ENCODE data around the gene NIBAN1. TPM values are rescaled to one million over a fixed set of nuclear protein-coding genes. Genes with fewer than 3 reads are reported as not detected.

Gene NIBAN1
- total RNA-seq, 1 donor from 2014 or later = 22.8 TPM

DNA sequence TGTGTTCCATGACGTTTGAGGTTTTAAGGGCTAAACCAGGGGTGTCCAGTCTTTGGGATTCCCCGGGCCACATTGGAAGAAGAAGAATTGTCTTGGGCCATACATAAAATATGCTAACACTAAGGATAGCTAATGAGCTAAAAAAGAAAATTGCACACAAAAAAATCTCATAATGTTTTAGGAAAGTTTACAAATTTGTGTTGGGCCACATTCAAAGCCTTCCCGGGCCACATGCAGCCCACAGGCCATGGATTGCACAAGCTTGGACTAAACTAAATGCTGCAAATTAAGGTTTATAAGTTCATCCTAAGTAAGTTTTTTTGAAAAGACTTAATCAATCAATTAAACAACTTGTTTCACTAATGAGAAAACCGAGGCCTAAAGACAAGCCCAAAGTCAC lies 21.9 kb downstream of the NIBAN1 start:
- Histone ChIP-seq H3K9me3 (no peaks in the 10 kb centered on the region), H3K27ac (no peak overlapping the region), H3K27me3 (no peaks in the 10 kb centered on the region), H3K4me3 (no peak overlapping the region), H3K36me3 (no peaks in the 10 kb centered on the region), H3K4me1 (peaks cover 24% of the 10 kb centered on the region)
- TF ChIP-seq POLR2A (IDR thresholded peaks at IDR 0.05) (no peak), POLR2AphosphoS5 (IDR thresholded peaks at IDR 0.05; ENCODE audit: insufficient read depth in 1 of 2, low read depth in 1 of 2) (no peak)
- TF ChIP-seq, protein P1, sequence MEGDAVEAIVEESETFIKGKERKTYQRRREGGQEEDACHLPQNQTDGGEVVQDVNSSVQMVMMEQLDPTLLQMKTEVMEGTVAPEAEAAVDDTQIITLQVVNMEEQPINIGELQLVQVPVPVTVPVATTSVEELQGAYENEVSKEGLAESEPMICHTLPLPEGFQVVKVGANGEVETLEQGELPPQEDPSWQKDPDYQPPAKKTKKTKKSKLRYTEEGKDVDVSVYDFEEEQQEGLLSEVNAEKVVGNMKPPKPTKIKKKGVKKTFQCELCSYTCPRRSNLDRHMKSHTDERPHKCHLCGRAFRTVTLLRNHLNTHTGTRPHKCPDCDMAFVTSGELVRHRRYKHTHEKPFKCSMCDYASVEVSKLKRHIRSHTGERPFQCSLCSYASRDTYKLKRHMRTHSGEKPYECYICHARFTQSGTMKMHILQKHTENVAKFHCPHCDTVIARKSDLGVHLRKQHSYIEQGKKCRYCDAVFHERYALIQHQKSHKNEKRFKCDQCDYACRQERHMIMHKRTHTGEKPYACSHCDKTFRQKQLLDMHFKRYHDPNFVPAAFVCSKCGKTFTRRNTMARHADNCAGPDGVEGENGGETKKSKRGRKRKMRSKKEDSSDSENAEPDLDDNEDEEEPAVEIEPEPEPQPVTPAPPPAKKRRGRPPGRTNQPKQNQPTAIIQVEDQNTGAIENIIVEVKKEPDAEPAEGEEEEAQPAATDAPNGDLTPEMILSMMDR (IDR thresholded peaks at IDR 0.05) = no peak
- intact Hi-C loops (cut with DNase I) = no loop called here
- DNase-seq (ENCODE audit: extremely low spot score in 2 of 2) = no peak

DNA sequence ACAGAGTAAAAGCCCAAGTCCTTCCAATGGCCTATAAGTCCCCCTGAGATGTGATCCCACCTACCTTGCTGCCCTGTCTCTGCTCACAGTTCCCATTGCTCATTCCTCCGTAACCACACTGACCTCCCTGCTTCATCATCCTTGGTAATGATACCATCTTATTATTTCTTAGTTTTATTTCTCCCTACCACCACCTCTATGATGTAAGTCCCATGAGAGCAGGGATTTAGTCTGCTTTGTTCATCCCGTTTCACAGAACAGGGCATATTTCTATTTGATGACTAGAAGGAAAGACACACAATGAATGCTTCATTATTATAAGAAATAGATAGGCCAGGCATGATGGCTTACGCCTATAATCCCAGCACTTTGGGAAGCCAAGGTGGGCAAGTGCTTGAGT lies 22.5 kb downstream of the NIBAN1 start:
- H3K4me1 ChIP-seq = peaks cover 24% of the 10 kb centered on the region
- H3K9me3 ChIP-seq = no peaks in the 10 kb centered on the region
- intact Hi-C loops (cut with DNase I) = no loop called here
- no peak for DNase-seq (ENCODE audit: extremely low spot score in 2 of 2)
- no peak overlapping the region for H3K4me3 ChIP-seq
- H3K27me3 ChIP-seq = no peaks in the 10 kb centered on the region
- no peak overlapping the region for H3K27ac ChIP-seq
- TF ChIP-seq, protein P1 (IDR thresholded peaks at IDR 0.05) = no peak
- TF ChIP-seq POLR2AphosphoS5 (IDR thresholded peaks at IDR 0.05; ENCODE audit: insufficient read depth in 1 of 2, low read depth in 1 of 2) (no peak), POLR2A (IDR thresholded peaks at IDR 0.05) (no peak)
- no peaks in the 10 kb centered on the region for H3K36me3 ChIP-seq

DNA sequence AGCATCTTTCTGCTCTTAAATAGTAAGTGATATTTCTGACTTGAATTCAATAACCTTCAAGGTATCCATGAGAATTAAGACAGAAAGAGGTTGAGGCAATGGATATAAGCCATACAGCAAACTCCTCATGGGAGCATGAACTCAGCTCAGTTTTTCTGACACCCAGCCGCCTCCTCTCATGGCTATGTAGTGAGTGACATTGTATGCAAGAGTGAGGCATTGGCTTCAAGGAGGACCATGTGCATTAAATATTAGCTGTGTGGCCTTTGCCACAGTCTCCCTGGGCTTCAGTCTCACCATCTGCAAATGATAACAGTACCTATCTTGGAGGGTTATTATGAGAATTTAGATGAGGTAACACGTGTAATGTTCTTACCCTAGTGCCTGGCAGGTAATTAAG lies 23.4 kb downstream of the NIBAN1 start:
- H3K4me3 ChIP-seq = no peak overlapping the region
- TF ChIP-seq, protein P1 (IDR thresholded peaks at IDR 0.05) = no peak
- TF ChIP-seq POLR2AphosphoS5 (IDR thresholded peaks at IDR 0.05; ENCODE audit: insufficient read depth in 1 of 2, low read depth in 1 of 2) (no peak), POLR2A (IDR thresholded peaks at IDR 0.05) (no peak)
- H3K9me3 ChIP-seq = no peaks in the 10 kb centered on the region
- intact Hi-C loops (cut with DNase I) = no loop called here
- H3K27me3 ChIP-seq = no peaks in the 10 kb centered on the region
- no peak overlapping the region for H3K27ac ChIP-seq
- peaks cover 24% of the 10 kb centered on the region for H3K4me1 ChIP-seq
- DNase-seq (ENCODE audit: extremely low spot score in 2 of 2) = no peak
- no peaks in the 10 kb centered on the region for H3K36me3 ChIP-seq

DNA sequence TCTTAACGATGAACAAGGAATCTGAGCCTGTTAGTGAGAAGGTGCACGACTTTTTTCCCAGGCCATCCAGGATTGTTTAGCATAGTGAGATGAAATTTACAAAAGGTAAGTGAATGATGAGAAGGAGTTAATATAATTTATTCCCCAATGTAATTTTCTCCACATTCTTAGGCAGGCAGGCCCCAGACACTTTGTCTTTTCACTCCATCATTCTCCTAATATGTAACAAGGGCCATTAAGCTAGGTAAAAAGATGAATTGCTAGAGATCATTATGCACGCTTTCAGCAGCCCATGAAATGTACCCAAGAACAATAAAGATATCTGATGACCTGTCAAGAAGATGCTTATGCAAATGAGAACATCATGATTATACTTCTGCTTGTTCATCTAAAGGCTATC lies 24.1 kb downstream of the NIBAN1 start:
- DNase-seq (ENCODE audit: extremely low spot score in 2 of 2) = no peak
- H3K27ac ChIP-seq = no peak overlapping the region
- H3K9me3 ChIP-seq = no peaks in the 10 kb centered on the region
- peaks cover 30% of the 10 kb centered on the region for H3K4me1 ChIP-seq
- H3K36me3 ChIP-seq = no peaks in the 10 kb centered on the region
- no peaks in the 10 kb centered on the region for H3K27me3 ChIP-seq
- TF ChIP-seq, protein P1 (IDR thresholded peaks at IDR 0.05) = no peak
- no peak for TF ChIP-seq POLR2A (IDR thresholded peaks at IDR 0.05)
- no peak overlapping the region for H3K4me3 ChIP-seq
- intact Hi-C loops (cut with DNase I) = no loop called here

DNA sequence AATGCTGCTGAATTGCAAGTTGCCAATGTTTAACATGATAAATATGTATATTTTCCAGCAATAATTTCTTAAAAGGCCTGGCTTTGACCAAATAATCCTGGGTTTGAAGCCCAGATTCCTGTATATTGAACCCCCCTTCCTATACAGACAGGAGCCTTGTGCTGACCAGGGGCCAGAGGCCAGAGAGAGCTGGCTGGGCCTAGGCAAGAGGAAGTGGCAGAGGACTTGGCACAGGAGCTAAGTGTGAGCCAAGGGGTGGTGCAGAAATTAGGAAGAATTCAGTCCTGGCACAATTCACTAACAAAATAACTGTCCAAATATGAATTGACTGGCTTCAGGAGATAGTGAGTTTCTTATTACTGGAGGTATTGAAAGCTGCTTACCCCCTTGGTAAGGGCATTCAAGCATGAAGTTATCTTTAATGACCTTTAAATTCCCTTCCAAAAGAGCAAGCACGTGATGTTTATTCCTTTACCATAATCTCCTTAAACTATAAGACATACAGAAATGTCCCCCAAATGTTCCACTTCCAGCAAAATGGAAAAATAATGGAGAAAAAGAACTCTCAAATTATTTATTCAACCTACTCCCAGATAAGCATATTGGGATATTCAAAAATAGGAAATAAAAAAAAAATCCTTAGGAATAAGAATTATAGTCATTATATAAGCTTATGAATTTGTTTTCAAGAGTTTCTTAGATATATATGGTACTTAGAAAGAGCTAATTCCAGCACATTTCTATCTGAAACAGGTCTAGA lies 26.6 kb downstream of the NIBAN1 start:
- Histone ChIP-seq H3K9me3 (no peaks in the 10 kb centered on the region), H3K27ac (no peak overlapping the region), H3K27me3 (no peaks in the 10 kb centered on the region), H3K4me1 (peaks cover 22% of the 10 kb centered on the region), H3K36me3 (no peaks in the 10 kb centered on the region), H3K4me3 (no peak overlapping the region)
- no peak for TF ChIP-seq POLR2AphosphoS5 (IDR thresholded peaks at IDR 0.05; ENCODE audit: insufficient read depth in 1 of 2, low read depth in 1 of 2)
- TF ChIP-seq, protein P1 (IDR thresholded peaks at IDR 0.05) = no peak
- TF ChIP-seq POLR2A (IDR thresholded peaks at IDR 0.05) = no peak
- intact Hi-C loops (cut with DNase I) = no loop called here
- DNase-seq (ENCODE audit: extremely low spot score in 2 of 2) = no peak

All from vagina (tissue), 2 donors.